Keratinocyte (primary cell): Measurements from ENCODE around the gene UNG. TPM values are rescaled to one million over a fixed set of nuclear protein-coding genes. Genes with fewer than 3 reads are reported as not detected.

Experiments used
- DNase-seq: peaks from one replicate; pipeline ENCODE4 v3.0.0-alpha.2; 2011; ENCODE audit warnings: low read depth, missing footprints, low spot score
- FAIRE-seq: peaks from 2 replicates; lab custom pipeline; 2011; peaks lifted over from hg19 to GRCh38; lab: Jason Lieb, UNC
- H2AFZ ChIP-seq: 2 replicates; pipeline ENCODE4 v1.6.0; 2012; ENCODE audit warnings: low read length, control low read depth, inconsistent platforms; ENCODE audit not compliant: control insufficient read depth
- H3K27ac ChIP-seq: 2 replicates; pipeline ENCODE4 v1.5.1; 2011; ENCODE audit warnings: low read length; ENCODE audit not compliant: control insufficient read depth, insufficient read depth
- H3K27me3 ChIP-seq: 3 replicates; pipeline ENCODE4 v1.6.0; 2011; ENCODE audit warnings: low read length; ENCODE audit not compliant: control insufficient read depth, insufficient read depth; ENCODE audit errors: extremely low read depth
- H3K36me3 ChIP-seq, 2 experiments: 2 replicates in 1 of 2; 3 replicates in 1 of 2; pipeline ENCODE4 v1.5.1; 2011; ENCODE audit warnings: low read length in 2 of 2, mild to moderate bottlenecking in 1 of 2; ENCODE audit not compliant: control insufficient read depth in 2 of 2, insufficient read depth in 2 of 2; ENCODE audit errors: extremely low read depth in 1 of 2
- H3K4me1 ChIP-seq: 3 replicates; pipeline ENCODE4 v1.5.1; 2011; ENCODE audit warnings: low read length; ENCODE audit not compliant: control insufficient read depth, insufficient read depth; ENCODE audit errors: extremely low read depth
- H3K4me2 ChIP-seq: 3 replicates; pipeline ENCODE4 v1.6.0; 2011; ENCODE audit warnings: low read depth, low read length; ENCODE audit not compliant: control insufficient read depth, insufficient read depth; ENCODE audit errors: extremely low read depth
- H3K4me3 ChIP-seq, 3 experiments: fragments of 200-600 bp in 1 of 3; sonication (generic) in 1 of 3; 2 replicates in 2 of 3; 3 replicates in 1 of 3; pipeline ENCODE4 v1.5.1; 2011 to 2016; ENCODE audit warnings: low read length in 3 of 3, mild to moderate bottlenecking in 3 of 3, control low read depth in 2 of 3, inconsistent platforms in 1 of 3, low read depth in 1 of 3, mixed read lengths in 1 of 3, mixed run types in 1 of 3, moderate library complexity in 1 of 3; ENCODE audit not compliant: control insufficient read depth in 2 of 3, insufficient read depth in 2 of 3; ENCODE audit errors: extremely low read depth in 1 of 3
- H3K79me2 ChIP-seq: 2 replicates; pipeline ENCODE4 v1.6.0; 2012; ENCODE audit warnings: low read length; ENCODE audit not compliant: control insufficient read depth, insufficient read depth
- H3K9ac ChIP-seq: 3 replicates; pipeline ENCODE4 v1.6.0; 2011; ENCODE audit warnings: low read length; ENCODE audit not compliant: control insufficient read depth, insufficient read depth; ENCODE audit errors: extremely low read depth
- H3K9me1 ChIP-seq: 3 replicates; pipeline ENCODE4 v1.6.0; 2011; ENCODE audit warnings: low read length; ENCODE audit not compliant: control insufficient read depth, insufficient read depth; ENCODE audit errors: extremely low read depth
- H3K9me3 ChIP-seq: 2 replicates; pipeline ENCODE4 v1.5.1; 2012; ENCODE audit warnings: low read depth, low read length; ENCODE audit not compliant: control insufficient read depth
- H4K20me1 ChIP-seq: 3 replicates; pipeline ENCODE4 v1.6.0; 2011; ENCODE audit warnings: low read length; ENCODE audit not compliant: control insufficient read depth, insufficient read depth; ENCODE audit errors: extremely low read depth
- CTCF ChIP-seq, 3 experiments: IDR thresholded peaks in 1 of 3; conservative IDR thresholded peaks in 1 of 3; optimal IDR thresholded peaks in 1 of 3; 2 replicates in 2 of 3; 3 replicates in 1 of 3; pipeline versions ENCODE3 to v1.5.1; 2011; ENCODE audit warnings: low read length in 3 of 3, mild to moderate bottlenecking in 3 of 3, moderate library complexity in 2 of 3, control low read depth in 1 of 3, inconsistent platforms in 1 of 3; ENCODE audit not compliant: insufficient read depth in 2 of 3; ENCODE audit errors: extremely low read depth in 1 of 3
- EZH2 ChIP-seq: IDR thresholded peaks from one replicate; pipeline ENCODE4 v1.6.1; 2012; ENCODE audit warnings: inconsistent platforms, mild to moderate bottlenecking, low read length, moderate library complexity
- dilution Hi-C: fragments of 300-500 bp; cut with MboI; formaldehyde crosslinking; loops from one replicate; pipeline ENCODE4 v1.7.0; 2020; ENCODE audit warnings: low sequenced_read_pairs; ENCODE audit not compliant: extremely low pct_ligation_motif_present
- polyA plus RNA-seq, 5 experiments: library from polyadenylated mRNA; depleted of rRNA in 3 of 5; stranded (reverse) in 3 of 5; stranded (forward) in 1 of 5; unstranded in 1 of 5; fragments of >200 nt; gene quantifications; 1 replicate in 1 of 5; 2 replicates in 3 of 5; 3 replicates in 1 of 5; pipeline versions ENCODE4 v1.2.1 to v1.2.3, GENCODE V29; 2011 to 2012; ENCODE audit warnings: missing spikeins in 2 of 5, low read depth in 1 of 5, low replicate concordance in 1 of 5

Gene UNG
- polyA plus RNA-seq, 1 donor (not counting 4 experiments of a cell fraction or from before 2014, with no cell fraction given) = 26.3 TPM

DNA sequence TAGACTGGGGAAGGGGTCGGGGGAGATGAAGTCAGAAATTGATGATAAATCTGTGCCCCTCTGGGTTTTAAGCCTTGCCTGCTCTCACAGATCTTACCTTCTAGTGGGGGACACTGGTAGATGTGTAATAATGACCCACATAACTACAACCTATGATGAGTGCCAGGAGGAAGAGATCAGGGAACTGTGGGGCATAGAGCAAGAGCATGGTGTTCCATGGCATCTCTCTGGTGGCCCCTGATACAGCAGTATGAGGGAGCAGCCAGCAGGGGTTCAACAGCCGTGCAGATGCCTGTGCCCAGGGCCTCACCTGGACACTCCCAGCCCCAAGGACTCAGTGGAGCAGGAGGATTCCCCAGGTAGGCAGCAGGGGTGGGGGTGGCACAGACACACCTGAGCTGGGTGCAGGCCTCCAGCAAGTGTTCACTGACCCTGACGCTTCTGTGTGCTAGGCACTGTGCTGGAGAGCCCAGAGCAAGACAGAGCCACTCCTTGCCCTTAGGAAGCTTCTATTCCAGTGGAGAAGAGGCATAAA is 24.0 kb downstream of the UNG start:
- Histone ChIP-seq H4K20me1 (no peaks in the 10 kb centered on the region), H3K79me2 (no peaks in the 10 kb centered on the region), H3K27ac (no peak overlapping the region), H2AFZ (no peak overlapping the region), H3K9me3 (no peaks in the 10 kb centered on the region), H3K4me3 (no peak overlapping the region), H3K9me1 (no peaks in the 10 kb centered on the region), H3K9ac (no peak overlapping the region), H3K27me3 (no peaks in the 10 kb centered on the region), H3K36me3 (no peaks in the 10 kb centered on the region), H3K4me2 (no peak overlapping the region), H3K4me1 (no peaks in the 10 kb centered on the region)
- DNase-seq = no peak
- FAIRE-seq = no peak
- TF ChIP-seq EZH2 (no peak), CTCF (optimal IDR thresholded peaks at IDR 0.05 in 1 of 3, IDR thresholded peaks at IDR 0.05 in 1 of 3, conservative IDR thresholded peaks at IDR 0.05 in 1 of 3; ENCODE audit: extremely low read depth in 1 of 3, insufficient read depth in 2 of 3, low read length in 3 of 3) (no peak)
- dilution Hi-C loops = loop anchor here (25.0 kb wide), 1 partner anchor 266 kb away; no protein-coding TSS in a partner anchor

- Histone ChIP-seq H3K36me3 (no peaks in the 10 kb centered on the region), H3K27me3 (no peaks in the 10 kb centered on the region), H3K4me3 (no peak overlapping the region), H3K27ac (no peak overlapping the region), H4K20me1 (no peaks in the 10 kb centered on the region), H3K9me1 (no peaks in the 10 kb centered on the region), H2AFZ (no peak overlapping the region), H3K4me1 (no peaks in the 10 kb centered on the region), H3K4me2 (no peak overlapping the region), H3K9me3 (no peaks in the 10 kb centered on the region), H3K9ac (no peak overlapping the region), H3K79me2 (no peaks in the 10 kb centered on the region)
- TF ChIP-seq CTCF (optimal IDR thresholded peaks at IDR 0.05 in 1 of 3, IDR thresholded peaks at IDR 0.05 in 1 of 3, conservative IDR thresholded peaks at IDR 0.05 in 1 of 3; ENCODE audit: extremely low read depth in 1 of 3, insufficient read depth in 2 of 3, low read length in 3 of 3) (no peak), EZH2 (no peak)
- FAIRE-seq (no peak), DNase-seq (no peak)
- dilution Hi-C loops = loop anchor here (25.0 kb wide), 1 partner anchor 262 kb away; no protein-coding TSS in a partner anchor
Measured at GRCh38 chr12:109124878-109125648, 27.7 kb downstream of the UNG start.
